H54 (cell line): ENCODE results near the gene PAPPA.

ENCODE experiments used
- DNase-seq: peaks from one replicate; pipeline ENCODE4 v3.0.0; 2011; ENCODE audit warnings: low spot score, mixed read lengths; ENCODE audit not compliant: insufficient read length
- FAIRE-seq: peaks from 3 replicates; lab custom pipeline; 2011; peaks lifted over from hg19 to GRCh38; lab: Jason Lieb, UNC
- POLR2A ChIP-seq: IDR thresholded peaks from 2 replicates; pipeline ENCODE4 v1.6.1; 2011; ENCODE audit warnings: low read depth, mild to moderate bottlenecking, low read length

PAPPA gene

GRCh38 chr9:116238225-116238624 lies 84.6 kb downstream of the PAPPA start:
- DNase-seq (peak; percentile 39), FAIRE-seq (peak; percentile 97)
- no peak for TF ChIP-seq POLR2A

- peak; percentile 11 for FAIRE-seq
- no peak for DNase-seq
- no peak for TF ChIP-seq POLR2A
Observed at GRCh38 chr9:116238776-116239340, 85.3 kb downstream of the PAPPA start.

- no peak for DNase-seq
- peak; percentile 68 for FAIRE-seq
- no peak for TF ChIP-seq POLR2A
Observed at GRCh38 chr9:116243708-116244107, 90.1 kb downstream of the PAPPA start.

- no peak for FAIRE-seq
- TF ChIP-seq POLR2A = no peak
- no peak for DNase-seq
Observed at GRCh38 chr9:116247284-116247683, 93.7 kb downstream of the PAPPA start.

GRCh38 chr9:116247791-116248374 lies 94.3 kb downstream of the PAPPA start:
- peak; percentile 20 for FAIRE-seq
- no peak for TF ChIP-seq POLR2A
- no peak for DNase-seq

GRCh38 chr9:116250891-116251290 lies 97.3 kb downstream of the PAPPA start:
- DNase-seq (no peak), FAIRE-seq (no peak)
- no peak for TF ChIP-seq POLR2A

- DNase-seq = no peak
- no peak for FAIRE-seq
- TF ChIP-seq POLR2A = no peak
Observed at GRCh38 chr9:116251366-116251765, 97.8 kb downstream of the PAPPA start.

GRCh38 chr9:116260531-116260930 lies 106.9 kb downstream of the PAPPA start:
- DNase-seq (no peak), FAIRE-seq (no peak)
- TF ChIP-seq POLR2A = no peak

- DNase-seq = no peak
- FAIRE-seq = no peak
- TF ChIP-seq POLR2A = no peak
Observed at GRCh38 chr9:116262448-116262847, 108.9 kb downstream of the PAPPA start.

GRCh38 chr9:116264361-116264760 lies 110.8 kb downstream of the PAPPA start:
- FAIRE-seq (no peak), DNase-seq (no peak)
- TF ChIP-seq POLR2A = no peak

GRCh38 chr9:116267021-116267420 lies 113.4 kb downstream of the PAPPA start:
- FAIRE-seq = peak; percentile 73
- TF ChIP-seq POLR2A = no peak
- DNase-seq = no peak

GRCh38 chr9:116269250-116269649 lies 115.7 kb downstream of the PAPPA start:
- no peak for TF ChIP-seq POLR2A
- FAIRE-seq = peak; percentile 62
- DNase-seq = no peak

GRCh38 chr9:116270546-116270945 lies 117.0 kb downstream of the PAPPA start:
- FAIRE-seq (no peak), DNase-seq (no peak)
- TF ChIP-seq POLR2A = no peak

GRCh38 chr9:116271340-116271739 lies 117.7 kb downstream of the PAPPA start:
- FAIRE-seq (peak; percentile 45), DNase-seq (no peak)
- TF ChIP-seq POLR2A = no peak

- no peak for FAIRE-seq
- DNase-seq = no peak
- no peak for TF ChIP-seq POLR2A
Observed at GRCh38 chr9:116271991-116272390, 118.4 kb downstream of the PAPPA start.
